ENCODE measurements around the gene FAM135A.

FAM135A gene

GRCh38 chr6:70391492-70391891 lies 21.8 kb upstream of the FAM135A start:
- no peak for DNase-seq
- Histone ChIP-seq H3K9me3 (no peaks in the 10 kb centered on the region), H3K4me1 (no peaks in the 10 kb centered on the region), H3K4me3 (ENCODE audit: low read depth, low read length) (no peak overlapping the region), H3K27me3 (peaks cover 60% of the 10 kb centered on the region), H3K36me3 (no peaks in the 10 kb centered on the region)
- no peak for TF ChIP-seq CTCF (IDR thresholded peaks at IDR 0.05; ENCODE audit: low read depth, low read length)

GRCh38 chr6:70394518-70395300 lies 18.6 kb upstream of the FAM135A start:
- no peak for TF ChIP-seq CTCF (IDR thresholded peaks at IDR 0.05; ENCODE audit: low read depth, low read length)
- no peak for DNase-seq
- no peak overlapping the region for H3K4me3 ChIP-seq (ENCODE audit: low read depth, low read length)

GRCh38 chr6:70395301-70395672 lies 18.0 kb upstream of the FAM135A start:
- H3K36me3 ChIP-seq = no peaks in the 10 kb centered on the region
- no peaks in the 10 kb centered on the region for H3K9me3 ChIP-seq
- H3K27me3 ChIP-seq = peaks cover 61% of the 10 kb centered on the region
- no peak overlapping the region for H3K4me3 ChIP-seq (ENCODE audit: low read depth, low read length)
- no peak for TF ChIP-seq CTCF (IDR thresholded peaks at IDR 0.05; ENCODE audit: low read depth, low read length)
- DNase-seq = no peak
- H3K4me1 ChIP-seq = no peaks in the 10 kb centered on the region

More at GRCh38 chr6:70394518-70395300, 18.6 kb upstream of the FAM135A start:
- Histone ChIP-seq H3K4me1 (no peaks in the 10 kb centered on the region), H3K9me3 (no peaks in the 10 kb centered on the region), H3K27me3 (peaks cover 60% of the 10 kb centered on the region), H3K36me3 (no peaks in the 10 kb centered on the region)

- no peaks in the 10 kb centered on the region for H3K9me3 ChIP-seq
- H3K4me1 ChIP-seq = no peaks in the 10 kb centered on the region
- H3K36me3 ChIP-seq = no peaks in the 10 kb centered on the region
- no peak overlapping the region for H3K4me3 ChIP-seq (ENCODE audit: low read depth, low read length)
- no peak for TF ChIP-seq CTCF (IDR thresholded peaks at IDR 0.05; ENCODE audit: low read depth, low read length)
- peaks cover 59% of the 10 kb centered on the region for H3K27me3 ChIP-seq
- DNase-seq = no peak
Observed at GRCh38 chr6:70396163-70396562, 17.1 kb upstream of the FAM135A start.

- H3K27me3 ChIP-seq = peaks cover 66% of the 10 kb centered on the region
- no peaks in the 10 kb centered on the region for H3K36me3 ChIP-seq
- no peak overlapping the region for H3K4me3 ChIP-seq (ENCODE audit: low read depth, low read length)
- H3K4me1 ChIP-seq = no peaks in the 10 kb centered on the region
- DNase-seq = no peak
- no peaks in the 10 kb centered on the region for H3K9me3 ChIP-seq
- no peak for TF ChIP-seq CTCF (IDR thresholded peaks at IDR 0.05; ENCODE audit: low read depth, low read length)
Observed at GRCh38 chr6:70396796-70397729, 16.2 kb upstream of the FAM135A start.

All from BE2C (cell line).